A549 (cell line): Measurements from ENCODE around the gene TENM3. TPM values are rescaled to one million over a fixed set of nuclear protein-coding genes. Genes with fewer than 3 reads are reported as not detected.

Experiments used
- ATAC-seq, 2 experiments: fragments of 200-7000 bp in 1 of 2; fragments of >200 bp in 1 of 2; cut with Nextera tagmentation in 1 of 2; cut with Tn5 transposase in 1 of 2; 3 replicates each; pipeline versions ENCODE4 v1.8.0 to v1.9.1; 2018 to 2020; ENCODE audit warnings: mild to moderate bottlenecking in 1 of 2, moderate library complexity in 1 of 2
- CTCF ChIA-PET: fragments of 300-600 bp; sonication (Branson Sonifier 250); formaldehyde crosslinking; extraction: SDS; loops from one replicate; lab custom pipeline; 2021; ENCODE audit warnings: antibody characterized with exemption, inconsistent platforms; lab: Yijun Ruan, JAX
- POLR2A ChIA-PET: fragments of 350-600 bp; formaldehyde crosslinking; extraction: SDS; loops from one replicate; lab custom pipeline; 2021; ENCODE audit warnings: antibody characterized with exemption, inconsistent platforms; lab: Yijun Ruan, JAX
- DNase-seq, 2 experiments: peaks; one replicate each; pipeline versions ENCODE4 v3.0.0 to v3.0.0-alpha.2; 2011 to 2016; ENCODE audit warnings: low read depth in 1 of 2, low spot score in 1 of 2
- FAIRE-seq: peaks from 2 replicates; lab custom pipeline; 2011; peaks lifted over from hg19 to GRCh38; lab: Jason Lieb, UNC
- H3K27ac ChIP-seq, 2 experiments: fragments of >200 bp; sonication (Bioruptor Twin); formaldehyde crosslinking; 3 replicates each; pipeline ENCODE4 v1.5.1; 2016 to 2017
- H3K4me1 ChIP-seq: fragments of >200 bp; sonication (Bioruptor Twin); formaldehyde crosslinking; 3 replicates; pipeline ENCODE4 v1.6.1; 2016
- H3K4me2 ChIP-seq: fragments of >200 bp; sonication (Bioruptor Twin); formaldehyde crosslinking; 3 replicates; pipeline ENCODE4 v1.6.1; 2016
- H3K4me3 ChIP-seq: fragments of >200 bp; sonication (Bioruptor Twin); formaldehyde crosslinking; 3 replicates; pipeline ENCODE4 v1.5.1; 2016
- H3K9me3 ChIP-seq: fragments of >200 bp; sonication (Bioruptor Twin); formaldehyde crosslinking; 3 replicates; pipeline ENCODE4 v1.6.1; 2016
- BCL3 ChIP-seq: fragments of >200 bp; sonication (Bioruptor Twin); formaldehyde crosslinking; IDR thresholded peaks from 3 replicates; pipeline ENCODE4 v1.6.1; 2016
- CBX2 ChIP-seq: fragments of 200-600 bp; sonication (generic); IDR thresholded peaks from 2 replicates; pipeline ENCODE4 v1.6.1; 2016; ENCODE audit warnings: low read depth, mild to moderate bottlenecking, borderline replicate concordance
- CEBPB ChIP-seq, 2 experiments: fragments of >200 bp in 1 of 2; sonication (Bioruptor Twin) in 1 of 2; formaldehyde crosslinking in 1 of 2; IDR thresholded peaks; 2 replicates each; pipeline ENCODE4 v1.6.1; 2012 to 2016
- EHF ChIP-seq: fragments of 250-450 bp; sonication (Bioruptor Pico); IDR thresholded peaks from 2 replicates; pipeline ENCODE4 v1.5.0; 2020; ENCODE audit warnings: mild to moderate bottlenecking
- EHMT2 ChIP-seq: fragments of 200-600 bp; sonication (generic); IDR thresholded peaks from 2 replicates; pipeline ENCODE4 v1.6.1; 2016; ENCODE audit warnings: antibody characterized with exemption, low read depth, mild to moderate bottlenecking, moderate library complexity
- EP300 ChIP-seq, 2 experiments: fragments of >200 bp; sonication (Bioruptor Twin); formaldehyde crosslinking; IDR thresholded peaks; 2 replicates in 1 of 2; 3 replicates in 1 of 2; pipeline ENCODE4 v1.6.1; 2016 to 2017
- FOSL2 ChIP-seq, 2 experiments: fragments of 450-650 bp in 1 of 2; fragments of >200 bp in 1 of 2; sonication (Bioruptor Twin) in 1 of 2; formaldehyde crosslinking; IDR thresholded peaks; 2 replicates each; pipeline versions ENCODE4 v1.5.0 to v1.6.1; 2016 to 2020; ENCODE audit warnings: mild to moderate bottlenecking in 1 of 2, moderate library complexity in 1 of 2
- GATA3 ChIP-seq: IDR thresholded peaks from 2 replicates; pipeline ENCODE4 v1.6.1; 2012; ENCODE audit warnings: borderline replicate concordance
- HDAC2 ChIP-seq: fragments of 200-600 bp; sonication (generic); IDR thresholded peaks from 2 replicates; pipeline ENCODE4 v1.6.1; 2016
- HEYL ChIP-seq: fragments of 250-450 bp; sonication (Bioruptor Pico); IDR thresholded peaks from 2 replicates; pipeline ENCODE4 v1.8.0; 2021; ENCODE audit warnings: mild to moderate bottlenecking, moderate library complexity
- JUN ChIP-seq, 2 experiments: fragments of >200 bp; sonication (Bioruptor Twin); formaldehyde crosslinking; IDR thresholded peaks; 2 replicates in 1 of 2; 3 replicates in 1 of 2; pipeline ENCODE4 v1.6.1; 2016 to 2017
- KDM1A ChIP-seq: fragments of 200-600 bp; sonication (generic); IDR thresholded peaks from 2 replicates; pipeline ENCODE4 v1.6.1; 2016; ENCODE audit warnings: low read depth, mild to moderate bottlenecking
- KDM5A ChIP-seq: fragments of 200-600 bp; sonication (generic); IDR thresholded peaks from 2 replicates; pipeline ENCODE4 v1.6.1; 2016; ENCODE audit warnings: antibody characterized with exemption, mild to moderate bottlenecking
- MAFK ChIP-seq: fragments of 450-650 bp; IDR thresholded peaks from 2 replicates; pipeline ENCODE4 v1.6.1; 2014; ENCODE audit not compliant: partially characterized antibody
- NR3C1 ChIP-seq: fragments of >200 bp; sonication (Bioruptor Twin); formaldehyde crosslinking; IDR thresholded peaks from 3 replicates; pipeline ENCODE4 v1.6.1; 2017
- PHF8 ChIP-seq: fragments of 200-600 bp; sonication (generic); IDR thresholded peaks from 2 replicates; pipeline ENCODE4 v1.6.1; 2016; ENCODE audit warnings: low read depth, mild to moderate bottlenecking, antibody characterized with exemption, moderate library complexity, borderline replicate concordance
- POLR2A ChIP-seq: IDR thresholded peaks from 2 replicates; pipeline ENCODE4 v1.6.1; 2012; ENCODE audit warnings: mild to moderate bottlenecking, low read length
- POLR2AphosphoS2 ChIP-seq: conservative IDR thresholded peaks from 2 replicates; pipeline ENCODE4 v1.6.1; 2012; ENCODE audit warnings: low read length, improper control_type of control experiment, inconsistent platforms
- RAD21 ChIP-seq, 2 experiments: fragments of >200 bp in 1 of 2; sonication (Bioruptor Twin) in 1 of 2; formaldehyde crosslinking in 1 of 2; IDR thresholded peaks in 1 of 2; conservative IDR thresholded peaks in 1 of 2; 2 replicates in 1 of 2; 3 replicates in 1 of 2; pipeline ENCODE4 v1.6.1; 2012 to 2018; ENCODE audit warnings: inconsistent platforms in 1 of 2
- RARB ChIP-seq: fragments of 250-450 bp; sonication (Bioruptor Pico); IDR thresholded peaks from 2 replicates; pipeline ENCODE4 v1.8.0; 2021; ENCODE audit warnings: mild to moderate bottlenecking, moderate library complexity
- RCOR1 ChIP-seq: fragments of 150-350 bp; IDR thresholded peaks from 2 replicates; pipeline ENCODE4 v1.6.1; 2014; ENCODE audit warnings: antibody characterized with exemption, low read length, low read depth
- SMC3 ChIP-seq: fragments of >200 bp; sonication (Bioruptor Twin); formaldehyde crosslinking; IDR thresholded peaks from 3 replicates; pipeline ENCODE4 v1.6.1; 2018; ENCODE audit warnings: inconsistent platforms
- USF2 ChIP-seq: fragments of 450-650 bp; IDR thresholded peaks from 2 replicates; pipeline ENCODE4 v1.6.1; 2014; ENCODE audit warnings: antibody characterized with exemption
- ZC3H11A ChIP-seq: fragments of 450-650 bp; IDR thresholded peaks from 2 replicates; pipeline ENCODE4 v1.6.1; 2014; ENCODE audit warnings: antibody characterized with exemption, mild to moderate bottlenecking
- ZNF302 ChIP-seq: fragments of 250-450 bp; sonication (Bioruptor Pico); IDR thresholded peaks from 2 replicates; pipeline ENCODE4 v1.9.0; 2021; ENCODE audit warnings: inconsistent platforms, mild to moderate bottlenecking, moderate library complexity
- WGBS: methylation state at CpG from one replicate; pipeline ENCODE4 v1.1.6; 2017; ENCODE audit errors: missing lambda C conversion rate; 5-methylcytosine and 5-hydroxymethylcytosine counted together
- polyA plus RNA-seq, 4 experiments: library from polyadenylated mRNA; depleted of rRNA in 3 of 4; stranded (reverse); fragments of >200 nt; fragmentation: RNase III in 1 of 4; extraction: RNeasy Plus Mini Kit Qiagen cat#74134 plus additional on column Dnase treatment in 1 of 4; gene quantifications; 2 replicates in 3 of 4; 3 replicates in 1 of 4; pipeline ENCODE4 v1.2.3, GENCODE V29; 2011 to 2017
- TF ChIP-seq, protein P1 (sequence below): fragments of 250-450 bp; sonication (Bioruptor Pico); IDR thresholded peaks from 2 replicates; pipeline ENCODE4 v1.5.0; 2021; ENCODE audit warnings: mild to moderate bottlenecking, moderate library complexity, borderline replicate concordance

TENM3 gene
- polyA plus RNA-seq, 2 of the 4 experiments (the other 2 are of a cell fraction), result 2.4 to 7.3 TPM

DNA sequence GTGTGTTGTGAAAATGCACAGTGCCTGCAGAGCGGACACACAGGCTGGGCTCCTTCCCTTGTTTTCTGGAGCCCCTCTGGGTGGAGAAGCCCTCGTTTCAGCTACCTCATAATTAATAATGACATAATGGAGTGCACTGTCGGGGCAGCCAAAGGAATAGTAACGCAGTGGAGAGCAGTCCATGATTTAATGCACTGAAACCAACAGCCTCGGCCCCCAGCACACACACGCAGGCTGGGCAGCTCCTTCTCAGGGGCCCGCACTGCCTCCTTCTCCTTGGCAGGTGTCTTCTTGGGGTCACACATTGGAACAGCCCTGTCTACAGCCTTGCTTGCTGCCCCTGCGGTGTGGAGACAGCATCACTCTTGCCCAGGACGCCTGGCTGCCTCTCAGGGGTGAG is 584.8 kb downstream of the TENM3 start:
- ATAC-seq, result no peak
- no peak for TF ChIP-seq FOSL2 (IDR thresholded peaks at IDR 0.05)
- TF ChIP-seq FOSL2 (CRISPR knock-in tag; IDR thresholded peaks at IDR 0.05), result no peak
- no peak for TF ChIP-seq ZC3H11A
- TF ChIP-seq GATA3, result no peak
- no peak for TF ChIP-seq POLR2A
- no peak for TF ChIP-seq RCOR1
- TF ChIP-seq JUN (IDR thresholded peaks at IDR 0.05), result no peak
- TF ChIP-seq, protein P1, sequence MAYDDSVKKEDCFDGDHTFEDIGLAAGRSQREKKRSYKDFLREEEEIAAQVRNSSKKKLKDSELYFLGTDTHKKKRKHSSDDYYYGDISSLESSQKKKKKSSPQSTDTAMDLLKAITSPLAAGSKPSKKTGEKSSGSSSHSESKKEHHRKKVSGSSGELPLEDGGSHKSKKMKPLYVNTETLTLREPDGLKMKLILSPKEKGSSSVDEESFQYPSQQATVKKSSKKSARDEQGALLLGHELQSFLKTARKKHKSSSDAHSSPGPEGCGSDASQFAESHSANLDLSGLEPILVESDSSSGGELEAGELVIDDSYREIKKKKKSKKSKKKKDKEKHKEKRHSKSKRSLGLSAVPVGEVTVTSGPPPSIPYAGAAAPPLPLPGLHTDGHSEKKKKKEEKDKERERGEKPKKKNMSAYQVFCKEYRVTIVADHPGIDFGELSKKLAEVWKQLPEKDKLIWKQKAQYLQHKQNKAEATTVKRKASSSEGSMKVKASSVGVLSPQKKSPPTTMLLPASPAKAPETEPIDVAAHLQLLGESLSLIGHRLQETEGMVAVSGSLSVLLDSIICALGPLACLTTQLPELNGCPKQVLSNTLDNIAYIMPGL (CRISPR knock-in tag), result no peak
- TF ChIP-seq POLR2AphosphoS2, result no peak
- no peak for TF ChIP-seq MAFK
- no peak for TF ChIP-seq NR3C1
- no peak for TF ChIP-seq RARB (CRISPR knock-in tag)
- TF ChIP-seq KDM5A, result no peak
- no peak for TF ChIP-seq HDAC2
- no peak for TF ChIP-seq BCL3
- TF ChIP-seq, all 56 proteins: peak for 0
- DNase-seq (no peak), FAIRE-seq (no peak)
- Histone ChIP-seq H3K27ac (no peak overlapping the region), H3K9me3 (no peaks in the 10 kb centered on the region), H3K4me2 (no peak overlapping the region), H3K4me1 (no peaks in the 10 kb centered on the region), H3K4me3 (no peak overlapping the region)
- CTCF ChIA-PET, result no interaction called here
- POLR2A ChIA-PET, result no interaction called here
- 70% methylated on average over 9 of the region's 9 CpGs for WGBS

- TF ChIP-seq PHF8 (no peak), ZNF302 (CRISPR knock-in tag) (no peak), FOSL2 (IDR thresholded peaks at IDR 0.05) (no peak), FOSL2 (CRISPR knock-in tag; IDR thresholded peaks at IDR 0.05) (no peak), CEBPB (IDR thresholded peaks at IDR 0.05) (no peak), EP300 (IDR thresholded peaks at IDR 0.05) (no peak), SMC3 (no peak), HEYL (CRISPR knock-in tag) (no peak), KDM1A (no peak)
- ChIA-PET POLR2A (no interaction called here), CTCF (interaction anchor here (1.9 kb wide), 1 partner anchor 9 kb away, joined by 5 read pairs; no protein-coding TSS in a partner anchor)
- H3K27ac ChIP-seq, result no peak overlapping the region
- no peak overlapping the region for H3K4me3 ChIP-seq
- H3K4me1 ChIP-seq, result no peaks in the 10 kb centered on the region
- H3K4me2 ChIP-seq, result no peak overlapping the region
- ATAC-seq, result no peak; a peak in 1 of 6 replicates
- no peaks in the 10 kb centered on the region for H3K9me3 ChIP-seq
- DNase-seq, result no peak
- WGBS, result 12% methylated on average over 3 of the region's 17 CpGs
- FAIRE-seq, result no peak
Observed at GRCh38 chr4:182828360-182829025, 585.3 kb downstream of the TENM3 start.

DNA sequence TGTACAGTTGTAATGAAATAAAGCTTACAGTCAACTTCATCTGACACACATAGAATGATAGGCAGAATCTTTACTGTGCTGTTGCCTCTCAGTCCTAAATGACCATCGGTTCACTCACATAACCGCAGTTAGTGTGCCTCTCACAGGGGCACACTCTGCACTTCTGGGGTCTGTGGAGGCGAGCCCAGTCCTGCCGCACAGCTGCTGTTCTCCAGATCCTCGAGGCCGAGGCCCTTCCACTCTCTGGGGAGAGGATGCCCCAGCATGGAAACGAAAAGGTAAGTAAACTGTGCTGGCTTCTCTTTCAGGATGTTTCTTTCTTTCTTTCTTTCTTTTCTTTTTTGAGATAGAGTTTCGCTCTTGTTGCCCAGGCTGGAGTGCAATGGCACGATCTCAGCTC is 586.0 kb downstream of the TENM3 start:
- ChIA-PET CTCF (interaction anchor here (1.9 kb wide), 1 partner anchor 9 kb away, joined by 5 read pairs; no protein-coding TSS in a partner anchor), POLR2A (no interaction called here)
- Histone ChIP-seq H3K4me3 (no peak overlapping the region), H3K9me3 (no peaks in the 10 kb centered on the region), H3K4me1 (no peaks in the 10 kb centered on the region), H3K27ac (no peak overlapping the region), H3K4me2 (no peak overlapping the region)
- FAIRE-seq, result no peak
- WGBS, result 60% methylated on average over 9 of the region's 9 CpGs
- no peak for DNase-seq
- no peak for ATAC-seq
- TF ChIP-seq RAD21 (conservative IDR thresholded peaks at IDR 0.05 in 1 of 2, IDR thresholded peaks at IDR 0.05 in 1 of 2) (no peak), CBX2 (no peak), PHF8 (no peak), USF2 (no peak), KDM5A (no peak), KDM1A (no peak), EHF (CRISPR knock-in tag) (no peak), EHMT2 (no peak), MAFK (no peak)
